ENCODE measurements around the gene PCA3.

GRCh38 chr9:76733096-76733495, 31.1 kb upstream of the PCA3 start:
- no peak for TF ChIP-seq JUND (IDR thresholded peaks at IDR 0.05)
- no peak for TF ChIP-seq CTCF (IDR thresholded peaks at IDR 0.05; ENCODE audit: low read depth, low read length, missing input control)
- TF ChIP-seq MAX (IDR thresholded peaks at IDR 0.05) = no peak
- TF ChIP-seq RXRA (IDR thresholded peaks at IDR 0.05) = no peak
- no peak for TF ChIP-seq REST (IDR thresholded peaks at IDR 0.05)
- no peak for TF ChIP-seq SP1 (IDR thresholded peaks at IDR 0.05)
- no peak for TF ChIP-seq NR2F2 (IDR thresholded peaks at IDR 0.05)
- TF ChIP-seq, protein P1, sequence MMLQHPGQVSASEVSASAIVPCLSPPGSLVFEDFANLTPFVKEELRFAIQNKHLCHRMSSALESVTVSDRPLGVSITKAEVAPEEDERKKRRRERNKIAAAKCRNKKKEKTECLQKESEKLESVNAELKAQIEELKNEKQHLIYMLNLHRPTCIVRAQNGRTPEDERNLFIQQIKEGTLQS (IDR thresholded peaks at IDR 0.05) = no peak
- no peak for TF ChIP-seq YY1 (IDR thresholded peaks at IDR 0.05)
- TF ChIP-seq ZBTB33 (IDR thresholded peaks at IDR 0.05) = no peak
- no peak for TF ChIP-seq RAD21 (IDR thresholded peaks at IDR 0.05)
- no peak for TF ChIP-seq EGR1 (IDR thresholded peaks at IDR 0.05; ENCODE audit: low read depth in 2 of 2)
- TF ChIP-seq HNF4G (IDR thresholded peaks at IDR 0.05) = no peak
- TF ChIP-seq TAF1 (conservative IDR thresholded peaks at IDR 0.05) = no peak

Data from liver (tissue), 3 donors.